GM18861 (cell line): ENCODE measurements around the gene CAMK2D.
"Not testable (repeated sequence)": the region's sequence is repeated elsewhere in the genome, so short reads cannot be mapped to it uniquely, and the experiment has no call there.

ENCODE experiments used
- ATAC-seq: cut with Tn5 transposase; IDR thresholded peaks from one replicate; pipeline ENCODE4 v1.9.1; 2021; ENCODE audit not compliant: unreplicated experiment

CAMK2D gene

DNA sequence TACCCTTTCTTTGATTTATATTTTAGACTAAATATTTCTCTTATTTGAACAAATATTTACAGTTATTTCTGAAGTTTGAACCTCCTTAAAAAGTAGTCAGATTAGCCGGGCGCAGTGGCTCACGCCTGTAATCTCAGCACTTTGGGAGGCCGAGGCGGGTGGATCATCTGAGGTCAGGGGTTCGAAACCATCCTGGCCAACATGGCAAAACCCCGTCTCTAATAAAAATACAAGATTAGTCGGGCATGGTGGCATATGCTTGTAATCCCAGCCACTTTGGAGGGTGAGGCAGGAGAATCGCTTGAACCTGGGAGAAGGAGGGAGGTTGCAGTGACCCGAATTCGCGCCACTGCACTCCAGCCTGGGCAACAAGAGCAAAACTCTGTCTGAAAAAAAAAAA lies 2.4 kb upstream of the CAMK2D start:
- not testable (repeated sequence) for ATAC-seq

- no peak for ATAC-seq
These were observed 1.4 kb upstream of the CAMK2D start for GRCh38 chr4:113763029-113763285.

DNA sequence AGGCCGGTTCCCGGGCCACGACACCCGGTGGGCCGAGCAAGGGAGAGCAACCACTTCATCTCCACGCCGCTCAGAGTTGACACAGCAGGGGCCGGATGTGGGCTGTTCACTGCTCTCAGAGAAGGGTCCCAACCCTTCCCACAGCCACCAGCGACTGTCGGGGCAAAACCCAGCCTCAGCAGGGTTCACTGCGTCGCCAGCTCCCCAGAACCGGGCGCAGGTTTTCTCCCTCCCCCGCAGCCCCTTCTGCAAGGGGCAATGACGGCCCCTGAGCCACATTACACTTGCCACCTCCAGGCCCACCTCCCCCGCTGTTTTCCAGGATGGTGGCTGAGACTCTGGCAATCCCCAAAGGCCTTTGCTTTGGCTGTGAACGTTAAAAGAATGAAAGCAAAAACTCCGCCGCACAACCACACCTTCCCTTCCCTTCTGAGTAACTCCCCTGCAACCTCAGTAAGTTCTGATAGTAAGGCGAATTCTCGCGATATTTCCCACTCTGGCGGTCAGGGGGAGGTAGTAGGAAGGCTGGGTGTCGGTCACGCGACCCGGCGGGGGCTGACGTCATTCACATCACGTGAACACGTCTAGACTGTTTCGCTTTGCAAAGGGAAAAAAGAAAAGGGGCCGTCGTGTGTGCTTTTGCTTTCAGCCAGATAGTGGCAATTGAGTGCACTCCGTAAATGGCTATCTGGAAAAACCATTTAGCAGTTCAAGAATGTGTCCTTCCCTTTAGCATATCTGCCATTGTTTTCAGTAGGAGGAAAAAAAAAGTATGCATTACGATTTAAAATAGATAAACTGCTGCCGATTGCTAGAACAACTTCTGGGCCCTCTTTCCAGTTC lies 869 bp upstream of the CAMK2D start:
- peak; percentile 58 for ATAC-seq

- peak; percentile 10 for ATAC-seq
These were observed 531 bp downstream of the CAMK2D start for GRCh38 chr4:113760795-113761619.

GRCh38 chr4:113760094-113760794 lies 1.3 kb downstream of the CAMK2D start:
- ATAC-seq, result no peak

GRCh38 chr4:113759696-113760093 lies 1.8 kb downstream of the CAMK2D start:
- ATAC-seq, result no peak

DNA sequence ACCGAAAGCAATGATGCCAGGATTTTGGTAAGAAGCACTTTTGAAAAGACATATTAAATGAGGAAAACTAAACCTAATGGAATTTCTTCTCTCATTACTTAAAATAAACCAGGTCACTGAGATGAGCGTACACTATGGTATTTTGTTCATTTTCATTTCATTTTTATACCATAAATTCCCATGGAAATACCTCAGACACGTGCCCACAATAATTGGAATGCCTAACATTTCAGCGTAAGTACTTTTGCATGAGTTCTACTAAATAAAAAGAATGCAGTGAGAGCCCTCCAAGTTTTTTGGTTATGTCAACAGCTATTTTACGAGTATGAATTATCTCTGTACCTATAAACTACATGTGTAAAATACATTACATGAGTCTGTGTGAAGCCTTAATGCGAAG lies 3.2 kb downstream of the CAMK2D start:
- no peak for ATAC-seq

GRCh38 chr4:113757486-113757885 lies 4.1 kb downstream of the CAMK2D start:
- ATAC-seq, result no peak

- peak; percentile 93 for ATAC-seq
These were observed 5.5 kb downstream of the CAMK2D start for GRCh38 chr4:113756005-113756410.

DNA sequence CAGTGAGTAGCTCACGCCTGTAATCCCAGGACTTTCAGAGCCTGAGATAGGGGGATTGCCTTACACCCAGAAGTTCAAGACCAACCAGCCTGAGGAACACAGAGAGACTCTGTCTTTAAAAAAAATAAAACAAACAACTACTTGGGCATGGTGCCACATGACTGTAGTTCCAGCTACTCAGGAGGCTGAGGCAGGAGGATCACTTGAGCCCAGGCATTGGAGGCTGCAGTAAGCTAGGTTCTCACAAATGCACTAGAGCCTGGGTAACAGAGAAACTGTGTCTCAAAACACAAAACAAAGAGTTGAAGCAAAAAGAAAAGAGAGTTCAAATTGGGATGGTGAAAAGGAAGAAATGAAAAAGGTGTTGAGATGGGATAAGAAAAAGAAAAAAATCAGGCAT lies 10.8 kb downstream of the CAMK2D start:
- ATAC-seq, result no peak

GRCh38 chr4:113750296-113750695 lies 11.2 kb downstream of the CAMK2D start:
- no peak for ATAC-seq

DNA sequence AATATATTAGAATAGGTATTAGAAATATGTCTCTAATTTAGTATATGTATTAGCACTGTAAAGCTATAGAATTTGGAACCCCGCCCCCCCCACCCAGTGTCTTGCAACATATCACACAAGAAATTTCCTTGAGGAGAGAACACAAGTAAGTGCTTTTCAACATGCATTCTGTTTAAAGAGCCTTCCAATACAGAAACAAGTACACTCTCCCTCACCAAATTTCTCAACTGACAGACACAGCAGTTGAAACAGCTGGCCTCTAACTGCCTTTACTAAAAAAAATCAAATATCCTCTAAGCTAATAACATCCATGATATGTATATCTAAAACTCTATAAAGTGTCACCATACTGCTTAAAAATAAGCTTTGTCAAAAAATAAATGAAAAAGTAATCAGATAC lies 12.4 kb downstream of the CAMK2D start:
- no peak for ATAC-seq

- ATAC-seq, result no peak
These were observed 13.6 kb downstream of the CAMK2D start for GRCh38 chr4:113747949-113748348.

GRCh38 chr4:113745711-113746110 lies 15.8 kb downstream of the CAMK2D start:
- ATAC-seq, result no peak

DNA sequence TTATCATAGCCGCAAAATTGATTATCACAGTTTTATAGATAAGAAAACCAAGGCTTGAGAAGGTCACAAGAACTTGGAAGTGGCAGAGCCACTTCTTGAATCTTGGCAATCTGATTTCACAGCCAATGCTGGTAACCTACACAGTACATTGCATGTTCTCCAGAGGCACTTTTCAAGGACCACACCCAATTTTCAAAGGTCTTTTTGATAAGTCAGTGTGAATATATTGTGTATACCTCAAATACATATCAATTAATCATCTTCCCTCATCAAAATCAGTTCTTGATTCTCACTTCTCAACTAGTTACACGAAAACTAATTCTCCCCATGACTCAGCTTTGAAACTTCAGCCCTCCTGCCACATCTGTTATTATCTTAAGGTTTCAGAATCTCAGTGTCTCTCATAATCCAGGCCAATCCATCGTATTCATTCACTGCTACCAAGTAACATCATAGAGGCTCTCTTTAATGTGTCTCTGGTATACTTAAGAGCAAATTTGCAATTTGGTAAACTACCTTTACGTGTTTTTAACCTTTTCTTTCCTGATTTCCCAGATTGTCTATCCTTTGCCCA lies 16.8 kb downstream of the CAMK2D start:
- no peak for ATAC-seq

DNA sequence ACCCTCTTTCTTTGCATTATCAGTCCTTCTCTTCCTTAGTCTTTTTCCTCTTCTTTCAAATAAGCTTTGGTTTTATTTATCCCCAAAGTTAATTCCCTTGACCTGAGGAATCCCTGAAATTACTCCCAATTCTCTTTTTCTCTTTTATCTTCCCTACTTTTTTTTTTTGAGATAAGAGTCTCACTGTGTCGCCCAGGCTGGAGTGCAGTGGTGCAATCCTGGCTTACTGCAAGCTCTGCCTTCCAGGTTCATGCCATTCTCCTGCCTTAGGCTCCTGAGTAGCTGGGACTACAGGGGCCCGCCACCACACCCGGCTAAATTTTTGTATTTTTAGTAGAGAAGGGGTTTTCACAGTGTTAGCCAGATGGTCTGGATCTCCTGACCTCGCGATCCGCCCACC lies 17.8 kb downstream of the CAMK2D start:
- ATAC-seq, result no peak

- ATAC-seq, result no peak
These were observed 18.9 kb downstream of the CAMK2D start for GRCh38 chr4:113742643-113743042.

- ATAC-seq, result no peak
These were observed 19.6 kb downstream of the CAMK2D start for GRCh38 chr4:113741956-113742355.

DNA sequence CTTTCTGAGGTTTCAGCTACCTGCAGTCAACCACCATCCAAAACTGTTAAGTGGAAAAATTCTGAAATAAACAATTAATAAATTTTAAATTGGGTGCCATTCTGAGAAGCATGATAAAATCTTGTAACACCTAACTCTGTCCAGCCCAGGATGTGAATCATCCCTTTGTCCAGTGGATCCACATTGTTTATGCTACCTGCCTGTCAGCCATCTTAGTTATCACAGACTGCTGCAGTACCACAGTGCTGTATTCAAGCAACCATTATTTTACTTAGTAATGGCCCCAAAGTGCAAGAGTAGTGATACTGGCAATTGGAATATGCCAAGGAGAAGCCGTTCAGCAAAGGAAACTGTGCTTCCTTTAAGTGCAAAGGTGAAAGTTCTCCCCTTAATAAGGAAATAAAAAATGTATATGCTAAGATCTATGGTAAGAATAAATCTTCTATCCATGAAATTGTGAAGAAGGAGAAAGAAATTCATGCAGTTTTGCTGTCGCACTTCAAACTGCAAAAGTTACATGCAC lies 20.6 kb downstream of the CAMK2D start:
- ATAC-seq, result no peak

GRCh38 chr4:113739197-113739596 lies 22.3 kb downstream of the CAMK2D start:
- ATAC-seq, result no peak

DNA sequence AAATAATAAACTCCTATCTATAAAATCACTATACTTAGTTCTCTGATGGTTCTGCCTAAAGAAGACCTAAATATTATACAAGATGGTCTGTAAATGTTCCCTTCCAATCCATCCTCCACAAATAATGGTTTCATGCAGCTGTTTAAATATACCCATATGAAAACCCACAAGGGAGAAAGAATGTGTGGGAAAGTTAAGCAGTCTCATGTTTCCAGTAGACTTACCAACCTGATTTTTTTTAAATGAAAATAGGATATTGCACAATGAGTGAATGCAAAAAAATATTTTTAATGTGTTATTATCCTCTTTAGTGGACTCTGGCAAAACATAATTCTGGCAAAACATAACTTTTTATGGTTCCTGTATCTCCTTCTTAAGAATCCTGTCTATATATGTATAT lies 23.3 kb downstream of the CAMK2D start:
- no peak for ATAC-seq
